K562 (cell line): ENCODE measurements around the gene PHETA1. TPM values are rescaled to one million over a fixed set of nuclear protein-coding genes. Genes with fewer than 3 reads are reported as not detected.

Experiments
- ATAC-seq: fragments of 200-7000 bp; cut with Tn5 transposase; 3 replicates; pipeline ENCODE4 v1.9.1; 2020; ENCODE audit warnings: moderate library complexity
- BruUV-seq: library from RNA; stranded (reverse); fragments of 400-500 nt; replicated peaks from 2 replicates; lab custom pipeline; 2021; lab: Mats Ljungman, UMichigan
- CTCF ChIA-PET: fragments of 300-600 bp; formaldehyde crosslinking; extraction: SDS; loops from one replicate; lab custom pipeline; 2021; ENCODE audit warnings: low intra/inter-chr PET ratio; lab: Yijun Ruan, JAX
- POLR2A ChIA-PET: fragments of 300-600, 350-650 bp; sonication (Branson Sonifier 250); formaldehyde crosslinking; extraction: SDS; loops from one replicate; lab custom pipeline; 2021; ENCODE audit warnings: antibody characterized with exemption, inconsistent platforms; lab: Yijun Ruan, JAX
- DNase-seq, 4 experiments: peaks; one replicate each; pipeline versions ENCODE4 v3.0.0 to v3.0.0-alpha.2; 2011 to 2018; ENCODE audit warnings: low spot score in 3 of 4, mixed read lengths in 3 of 4; ENCODE audit errors: extremely low read depth in 1 of 4
- FAIRE-seq: peaks from 2 replicates; lab custom pipeline; 2011; peaks lifted over from hg19 to GRCh38; lab: Jason Lieb, UNC
- H2AFZ ChIP-seq: 2 replicates; pipeline ENCODE4 v1.6.0; 2011; ENCODE audit warnings: low read depth, low read length, control low read depth, inconsistent platforms
- H3K27ac ChIP-seq: fragments of 200-600 bp; 3 replicates; pipeline ENCODE4 v1.8.0; 2011; ENCODE audit warnings: low read depth, mild to moderate bottlenecking, control low read depth, inconsistent platforms, low read length, moderate library complexity, mixed read lengths; ENCODE audit errors: extremely low read depth
- H3K27me3 ChIP-seq, 2 experiments: fragments of 300-600 bp in 1 of 2; 2 replicates in 1 of 2; 3 replicates in 1 of 2; pipeline versions ENCODE4 v1.6.0 to v1.8.0; 2011; ENCODE audit warnings: inconsistent platforms in 2 of 2, low read length in 2 of 2, mild to moderate bottlenecking in 1 of 2, mixed read lengths in 1 of 2, moderate library complexity in 1 of 2; ENCODE audit not compliant: control insufficient read depth in 2 of 2, insufficient read depth in 2 of 2
- H3K36me3 ChIP-seq: fragments of 300-600 bp; 3 replicates; pipeline ENCODE4 v1.8.0; 2011; ENCODE audit warnings: mild to moderate bottlenecking, low read length, inconsistent platforms; ENCODE audit not compliant: control insufficient read depth, insufficient read depth
- H3K4me1 ChIP-seq, 2 experiments: fragments of 200-600 bp in 1 of 2; replicated peaks in 1 of 2; 2 replicates in 1 of 2; 3 replicates in 1 of 2; pipeline versions ENCODE4 v1.5.1 to v1.8.0; 2011; ENCODE audit warnings: inconsistent platforms in 2 of 2, low read length in 2 of 2, mild to moderate bottlenecking in 1 of 2, mixed read lengths in 1 of 2, moderate library complexity in 1 of 2; ENCODE audit not compliant: control insufficient read depth in 2 of 2, insufficient read depth in 2 of 2
- H3K4me2 ChIP-seq: 2 replicates; pipeline ENCODE4 v1.6.1; 2011; ENCODE audit warnings: low read length, control low read depth, inconsistent platforms, mixed read lengths; ENCODE audit not compliant: insufficient read depth
- H3K4me3 ChIP-seq: fragments of 200-600 bp; sonication (generic), shearing (Covaris generic); 2 replicates; pipeline ENCODE4 v1.5.1; 2016; ENCODE audit warnings: control low read depth, inconsistent platforms
- H3K79me2 ChIP-seq: fragments of 200-600 bp; 3 replicates; pipeline ENCODE4 v1.8.0; 2011; ENCODE audit warnings: low read length, inconsistent platforms; ENCODE audit not compliant: control insufficient read depth, insufficient read depth
- H3K9ac ChIP-seq, 2 experiments: 2 replicates each; pipeline versions ENCODE4 v1.6.0 to v1.6.1; 2011; ENCODE audit warnings: low read depth in 2 of 2, low read length in 2 of 2, control low read depth in 1 of 2, inconsistent platforms in 1 of 2, mild to moderate bottlenecking in 1 of 2, mixed read lengths in 1 of 2; ENCODE audit not compliant: insufficient read depth in 1 of 2
- H3K9me1 ChIP-seq: one replicate; pipeline ENCODE4 v1.6.0; 2011; ENCODE audit warnings: inconsistent platforms, mild to moderate bottlenecking, low read length, moderate library complexity; ENCODE audit not compliant: control insufficient read depth, insufficient read depth
- H3K9me3 ChIP-seq: replicated peaks from 2 replicates; pipeline ENCODE4 v1.5.1; 2011; ENCODE audit warnings: low read depth, low read length, inconsistent platforms; ENCODE audit not compliant: control insufficient read depth, insufficient read depth
- H4K20me1 ChIP-seq: replicated peaks from 2 replicates; pipeline ENCODE4 v1.6.1; 2011; ENCODE audit warnings: low read length, inconsistent platforms, mixed read lengths; ENCODE audit not compliant: control insufficient read depth, insufficient read depth
- TFAP4 ChIP-seq: sonication (generic); formaldehyde crosslinking; IDR thresholded peaks from 2 replicates; pipeline ENCODE4 v1.8.0; 2022; ENCODE audit warnings: missing genetic modification reagents, mild to moderate bottlenecking, moderate library complexity, borderline replicate concordance
- ZNF740 ChIP-seq, 3 experiments: fragments of 200-800 bp in 1 of 3; sonication (Bioruptor generic) in 1 of 3; sonication (generic) in 1 of 3; formaldehyde crosslinking in 1 of 3; IDR thresholded peaks; 2 replicates each; pipeline versions ENCODE4 v1.6.1 to v1.8.0; 2016 to 2022; ENCODE audit warnings: mild to moderate bottlenecking in 2 of 3, missing compliant biosample characterization in 2 of 3, missing genetic modification characterization in 2 of 3, missing genetic modification reagents in 1 of 3
- WGBS: fragments of 100-300 bp; shearing (Covaris generic); methylation state at CpG from one replicate; pipeline ENCODE4 v1.1.6; 2016; ENCODE audit warnings: low coverage, mixed read lengths; ENCODE audit not compliant: insufficient coverage; ENCODE audit errors: missing lambda C conversion rate; 5-methylcytosine and 5-hydroxymethylcytosine counted together
- in situ Hi-C: fragments of 300-500 bp; cut with MboI; formaldehyde crosslinking; loops from 4 replicates; pipeline ENCODE4 v1.15.0; 2018; ENCODE audit warnings: inconsistent platforms, mixed read lengths
- intact Hi-C: fragments of 100-400 bp; cut with micrococcal nuclease; formaldehyde crosslinking; loops from 2 replicates; pipeline ENCODE4 v1.14.2; 2022
- polyA plus RNA-seq, 8 experiments: library from polyadenylated mRNA; depleted of rRNA in 4 of 8; stranded (reverse) in 5 of 8; unstranded in 3 of 8; fragments of >200 nt; fragmentation: Nextera tagmentation in 2 of 8; fragmentation: Illumina TruSeq in 1 of 8; extraction: Ambion mirVana in 2 of 8; extraction: Trizol in 1 of 8; gene quantifications; 2 replicates each; pipeline versions ENCODE4 v1.2.1 to v1.2.3, GENCODE V29; 2011 to 2014; ENCODE audit warnings: inconsistent platforms in 1 of 8, missing spikeins in 1 of 8
- total RNA-seq, 7 experiments: library from RNA; depleted of rRNA in 6 of 7; stranded (reverse); fragments of >200 nt in 6 of 7; fragmentation: Illumina TruSeq in 2 of 7; extraction: Trizol in 2 of 7; gene quantifications; 2 replicates each; pipeline versions ENCODE4 v1.2.1 to v1.2.3, GENCODE V29; 2011 to 2021; ENCODE audit warnings: low replicate concordance in 1 of 7

PHETA1 gene
- total and polyA plus RNA-seq, 9 of the 15 experiments (the other 6 are each of a cell fraction or from before 2014, with no cell fraction given), result 0.03 to 12.4 (median 3.0) TPM

GRCh38 chr12:111361717-111362576, 6.9 kb downstream of the PHETA1 start:
- Histone ChIP-seq H3K4me3 (no peak overlapping the region), H3K9me1 (no peaks in the 10 kb centered on the region), H3K36me3 (peaks cover 34% of the 10 kb centered on the region; the same call in 1 of the 3 replicates), H4K20me1 (peaks cover 8% of the 10 kb centered on the region), H3K9ac (peak overlapping the region in 1 of 2 experiments; percentile 75; a peak in 2 of 4 replicates), H2AFZ (no peak overlapping the region), H3K27me3 (peaks cover 5% of the 10 kb centered on the region in 2 experiments; a peak in 2 of 5 replicates), H3K79me2 (no peaks in the 10 kb centered on the region), H3K9me3 (no peaks in the 10 kb centered on the region), H3K27ac (no peak overlapping the region), H3K4me1 (peaks cover 8 to 18% of the 10 kb centered on the region in 2 experiments; a peak in 3 of 5 replicates), H3K4me2 (no peak overlapping the region)
- BruUV-seq, result no TSS peak
- CTCF ChIA-PET, result no interaction called here
- intact Hi-C loops, result no loop called here
- DNase-seq, result no peak
- POLR2A ChIA-PET, result interaction anchor here (0.5 to 1.6 kb wide), 5 partner anchors 27 to 1082 kb away, joined by 3 read pairs; no protein-coding TSS in a partner anchor
- in situ Hi-C loops, result no loop called here
- ATAC-seq, result peak; percentile 43
- WGBS, result 77% methylated on average over 17 of the region's 18 CpGs
- FAIRE-seq, result no peak
- TF ChIP-seq ZNF740 (CRISPR knock-in tag; IDR thresholded peaks at IDR 0.05), result no peak
- no peak for TF ChIP-seq ZNF740 (tag; IDR thresholded peaks at IDR 0.05)
- 0 out of 2 replicates have a peak, but pooled peaks have one; percentile 15 for TF ChIP-seq TFAP4
